NCI-H526 treated with DMSO at 0.1 percent for 48 hours (cell line): ENCODE data around the gene ITGBL1.

Source experiments
- DNase-seq: peaks from one replicate; lab custom pipeline; 2025; lab: John Stamatoyannopoulos, UW

The ITGBL1 gene

DNA sequence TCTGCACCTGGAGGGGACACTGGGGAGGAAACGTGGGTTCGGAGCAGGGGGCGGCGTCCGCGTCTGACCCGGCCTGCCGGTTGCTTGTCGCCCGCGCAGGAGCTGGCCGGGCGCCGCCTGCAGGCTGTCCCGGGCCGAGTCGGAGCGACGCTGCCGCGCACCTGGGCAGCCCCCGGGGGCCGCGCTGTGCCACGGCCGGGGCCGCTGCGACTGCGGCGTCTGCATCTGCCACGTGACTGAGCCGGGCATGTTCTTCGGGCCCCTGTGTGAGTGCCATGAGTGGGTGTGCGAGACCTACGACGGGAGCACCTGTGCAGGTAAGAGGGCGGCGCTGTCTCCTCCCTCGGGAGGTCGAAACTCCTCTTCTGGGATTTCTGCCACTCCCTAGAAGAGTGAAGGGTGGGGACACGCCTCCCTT, 1.3 kb downstream of the ITGBL1 start:
- no peak for DNase-seq

DNA sequence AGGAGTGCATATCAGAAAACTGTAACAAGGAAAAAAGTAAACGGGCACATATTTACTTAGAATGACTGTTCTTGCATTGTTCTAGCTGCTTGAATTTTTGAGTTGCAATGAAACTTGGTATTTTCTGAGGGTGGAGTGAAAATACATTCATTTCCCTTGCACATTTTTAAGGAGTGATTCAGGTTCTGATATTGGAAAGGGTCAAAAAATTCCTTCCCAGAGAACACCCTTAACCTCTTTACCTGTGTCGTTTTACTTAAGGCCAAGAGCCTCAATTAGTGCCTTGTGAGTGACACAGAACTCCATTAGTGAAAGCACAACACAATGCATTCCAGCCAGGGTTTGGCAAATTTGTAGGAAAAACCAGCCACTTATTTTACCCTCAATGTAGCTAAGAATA, 2.3 kb downstream of the ITGBL1 start:
- DNase-seq, result no peak

DNA sequence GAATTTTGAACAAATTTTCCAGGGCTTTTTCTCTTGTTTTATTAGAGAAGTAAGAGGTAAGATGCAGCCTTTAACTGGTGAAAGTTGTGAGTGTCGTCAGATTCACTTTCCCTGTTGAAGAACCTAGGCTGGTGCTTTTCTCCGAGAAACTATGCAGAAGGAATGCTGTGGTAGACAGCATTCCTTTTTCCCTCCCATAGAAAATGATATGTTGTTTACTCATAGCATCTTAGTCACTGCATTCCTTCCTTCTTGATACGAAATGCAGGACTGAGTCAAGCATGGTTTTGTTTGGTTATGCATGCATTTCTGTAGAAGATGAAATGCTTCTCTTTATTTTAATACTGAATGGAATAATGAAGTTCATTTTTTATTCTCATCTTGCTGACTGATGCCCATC, 3.4 kb downstream of the ITGBL1 start:
- DNase-seq, result no peak

DNA sequence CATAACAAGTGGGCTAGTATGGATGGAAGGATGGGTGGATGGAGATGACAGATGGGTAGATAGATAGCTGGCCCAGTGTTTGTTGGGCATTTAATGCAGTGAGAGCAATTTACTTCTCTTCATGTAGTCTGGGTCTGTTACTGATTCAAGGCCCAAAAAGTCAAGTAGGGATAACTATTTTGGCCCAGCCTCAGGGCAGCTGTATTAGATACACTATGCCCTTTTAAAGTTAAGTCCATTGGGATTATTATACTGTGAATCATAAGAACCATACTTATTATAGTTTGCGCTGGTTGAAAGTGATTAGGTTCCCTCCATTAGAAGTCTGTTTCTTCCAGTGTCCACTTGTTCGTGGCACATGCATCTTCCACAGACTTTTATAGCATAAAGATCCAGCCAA, 4.7 kb downstream of the ITGBL1 start:
- no peak for DNase-seq

DNA sequence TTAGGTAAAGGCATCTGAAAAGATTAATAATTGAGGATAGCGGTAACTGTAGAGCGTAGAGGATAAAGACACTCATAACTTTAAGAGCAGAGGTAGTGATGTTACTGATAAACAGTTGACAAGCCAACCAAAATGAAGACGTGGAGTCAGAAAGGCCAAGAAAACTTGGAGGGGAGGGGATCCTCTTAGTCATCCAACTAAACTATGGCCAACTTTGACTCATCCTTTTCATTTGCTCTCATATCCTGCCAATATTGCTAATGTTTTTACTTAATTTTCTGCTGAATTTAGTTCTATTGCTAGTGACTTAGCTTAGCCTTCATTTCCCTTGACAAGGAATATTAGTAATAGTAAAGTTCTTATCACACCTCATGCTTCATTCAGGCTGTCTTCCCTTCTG, 13.4 kb downstream of the ITGBL1 start:
- DNase-seq, result no peak

DNA sequence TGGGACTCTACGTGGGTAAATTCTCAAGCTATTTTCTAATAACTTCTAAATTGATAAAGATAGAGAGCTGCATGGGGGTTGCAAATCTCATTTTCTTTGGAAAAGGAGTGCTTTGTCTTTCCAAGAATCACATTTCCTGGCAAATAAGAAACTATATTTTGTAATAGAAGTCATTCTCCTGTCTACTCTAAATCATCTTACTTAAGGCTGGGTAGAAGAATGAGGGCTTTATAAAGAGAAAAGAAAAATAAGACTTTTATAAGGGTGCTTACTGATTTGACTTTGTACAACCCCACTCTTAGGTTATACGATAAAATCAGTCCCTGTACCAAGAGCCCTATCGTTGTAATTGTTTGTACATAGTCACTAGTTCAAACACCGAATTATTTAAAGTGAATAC, 14.9 kb downstream of the ITGBL1 start:
- DNase-seq, result no peak

DNA sequence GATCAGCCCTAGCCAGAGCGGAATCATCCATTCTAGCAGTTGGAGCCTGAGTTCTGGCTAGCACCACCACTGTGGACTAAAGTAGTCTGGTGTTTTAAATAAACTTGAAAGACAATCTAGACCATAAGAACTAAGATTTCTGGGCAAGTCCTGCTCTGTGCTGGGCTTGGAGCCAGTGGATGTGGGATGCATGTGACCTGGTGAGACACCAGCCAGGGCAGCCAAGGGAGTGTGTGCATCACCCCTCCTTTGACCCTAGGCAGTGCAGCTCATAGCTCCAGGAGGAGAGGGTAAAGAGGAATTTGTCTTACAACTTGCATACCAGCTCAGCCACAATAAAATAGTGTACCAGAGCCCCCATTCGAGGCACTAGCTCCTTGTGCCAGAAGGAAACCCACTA, 21.0 kb downstream of the ITGBL1 start:
- no peak for DNase-seq

DNA sequence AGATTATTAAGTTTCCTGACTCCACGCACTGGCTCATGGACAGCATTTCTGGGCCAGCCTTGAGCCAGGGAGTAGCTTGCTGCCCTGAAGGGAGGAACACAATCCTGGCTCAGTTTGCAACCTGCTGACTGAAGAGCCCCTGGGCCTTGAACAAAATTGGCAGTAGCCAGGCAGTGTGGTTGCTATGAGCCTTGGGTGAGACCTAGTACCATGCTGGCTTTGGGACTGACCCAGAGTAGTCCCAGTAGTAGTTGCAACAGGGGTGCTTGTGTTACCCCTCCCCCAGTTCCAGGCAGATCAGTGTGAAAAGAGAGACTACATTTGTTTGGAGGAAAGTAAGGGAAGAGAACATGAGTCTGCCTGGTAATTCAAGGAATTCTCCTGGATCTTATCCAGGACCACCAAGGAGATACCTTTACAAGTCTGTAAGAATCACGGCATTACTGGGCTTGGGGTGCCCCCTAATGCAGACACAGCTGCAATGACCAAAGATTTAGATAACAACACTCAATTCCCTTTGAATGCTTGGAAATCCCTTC, 22.0 kb downstream of the ITGBL1 start:
- no peak for DNase-seq

DNA sequence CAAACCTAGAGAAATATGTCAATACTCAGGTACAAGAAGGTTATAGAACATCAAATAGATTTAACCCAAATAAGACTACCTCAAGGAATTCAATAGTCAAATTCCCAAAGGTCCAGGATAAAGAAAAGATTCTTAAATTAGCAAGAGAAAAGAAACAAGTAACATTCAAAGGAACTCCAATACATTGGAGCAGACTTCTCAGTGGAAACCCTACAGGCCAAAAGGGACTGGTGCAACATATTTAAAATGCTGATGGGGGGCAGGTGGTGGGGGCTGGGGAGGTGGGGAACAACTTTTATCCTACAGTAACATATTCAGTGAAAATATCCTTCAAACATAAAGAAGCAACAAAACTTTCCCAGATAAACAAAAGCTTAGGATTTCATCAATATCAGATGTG, 23.1 kb downstream of the ITGBL1 start:
- DNase-seq, result no peak

DNA sequence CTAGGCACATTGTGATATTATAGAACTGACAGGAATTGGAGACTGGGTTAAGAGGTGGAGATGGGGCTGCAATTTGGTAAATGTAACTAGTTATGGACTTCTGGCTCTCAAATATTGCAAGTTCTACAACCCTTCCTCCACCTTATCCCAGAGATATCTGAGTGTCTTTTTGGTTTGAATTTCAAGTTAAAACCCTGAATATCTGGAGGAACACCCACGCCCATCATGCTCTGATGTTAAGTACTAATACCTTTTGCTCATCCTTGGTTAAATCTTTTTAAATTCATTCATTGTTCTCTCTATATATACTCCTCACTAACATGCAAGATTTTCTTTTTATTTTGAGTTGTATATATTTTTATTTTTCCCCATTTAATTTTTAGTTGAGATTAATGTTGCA, 28.9 kb downstream of the ITGBL1 start:
- DNase-seq, result no peak

DNA sequence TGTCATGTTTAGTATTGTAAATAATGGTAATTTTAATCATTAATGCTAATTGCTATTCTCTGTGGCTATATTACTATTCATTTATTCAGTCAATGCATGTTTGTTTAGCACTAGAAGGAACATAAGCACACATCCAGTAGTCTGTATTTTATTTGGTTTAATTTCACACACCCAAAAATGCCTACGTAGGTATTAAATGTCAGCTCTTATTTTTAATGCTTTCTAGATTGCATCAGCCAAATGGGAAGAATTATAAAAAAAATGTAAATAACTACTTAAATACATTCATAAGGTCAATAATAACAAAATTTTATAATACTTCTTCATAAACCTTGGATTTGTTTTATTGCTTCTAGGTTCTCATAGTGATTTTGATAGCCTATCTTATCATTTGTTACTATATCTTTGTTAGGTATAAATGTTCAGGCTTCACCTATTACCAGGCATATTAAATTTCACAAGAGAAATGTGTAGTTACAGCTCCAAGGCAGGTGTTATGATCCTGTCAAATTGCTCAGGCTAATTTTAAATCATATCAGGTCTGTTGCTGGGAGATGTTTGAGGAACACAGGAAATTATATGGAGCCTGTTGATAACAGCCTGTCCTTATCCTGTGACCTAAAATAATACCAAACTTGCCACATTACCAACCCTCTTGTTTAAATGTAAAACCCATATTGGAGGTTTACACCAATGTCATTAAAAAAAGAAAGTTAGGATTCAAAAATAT, 34.4 kb downstream of the ITGBL1 start:
- no peak for DNase-seq

DNA sequence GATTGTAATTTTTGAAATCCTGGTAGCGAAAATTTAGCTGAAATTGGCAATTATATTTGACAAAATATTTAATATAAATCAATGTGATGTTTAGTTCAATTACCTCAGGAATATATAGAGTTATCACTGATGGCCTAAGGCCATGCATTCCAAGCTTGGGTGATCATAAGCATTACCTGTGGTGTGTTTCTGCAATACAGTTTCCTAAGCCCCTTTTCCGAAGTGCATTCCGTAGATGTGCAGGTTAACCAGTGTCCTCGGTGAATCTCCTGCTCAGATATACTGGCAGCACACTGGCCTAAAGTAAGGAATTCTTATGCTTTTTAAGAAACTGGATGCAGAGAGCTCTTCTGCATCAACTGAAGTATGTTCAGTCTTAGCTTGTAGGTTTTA, 35.0 kb downstream of the ITGBL1 start:
- DNase-seq, result no peak

DNA sequence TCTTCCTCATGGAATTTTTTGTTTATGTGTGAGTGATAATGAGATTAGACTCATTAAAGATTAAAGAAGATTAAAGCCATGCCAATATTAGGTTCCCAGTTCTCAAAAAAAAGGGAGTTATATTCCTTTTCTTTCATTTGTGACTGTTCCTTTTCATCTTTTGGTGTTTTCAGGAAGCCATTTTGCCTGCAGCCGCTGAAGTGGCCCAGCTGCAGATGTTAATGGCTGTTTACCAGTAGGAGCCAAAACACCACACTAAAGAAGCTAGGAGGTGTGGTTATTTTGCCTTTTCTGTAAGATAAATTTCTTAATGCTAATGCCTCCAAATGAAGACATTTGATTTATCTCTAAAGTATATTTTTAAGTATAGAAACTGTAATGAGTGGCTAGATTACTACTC, 36.3 kb downstream of the ITGBL1 start:
- no peak for DNase-seq

DNA sequence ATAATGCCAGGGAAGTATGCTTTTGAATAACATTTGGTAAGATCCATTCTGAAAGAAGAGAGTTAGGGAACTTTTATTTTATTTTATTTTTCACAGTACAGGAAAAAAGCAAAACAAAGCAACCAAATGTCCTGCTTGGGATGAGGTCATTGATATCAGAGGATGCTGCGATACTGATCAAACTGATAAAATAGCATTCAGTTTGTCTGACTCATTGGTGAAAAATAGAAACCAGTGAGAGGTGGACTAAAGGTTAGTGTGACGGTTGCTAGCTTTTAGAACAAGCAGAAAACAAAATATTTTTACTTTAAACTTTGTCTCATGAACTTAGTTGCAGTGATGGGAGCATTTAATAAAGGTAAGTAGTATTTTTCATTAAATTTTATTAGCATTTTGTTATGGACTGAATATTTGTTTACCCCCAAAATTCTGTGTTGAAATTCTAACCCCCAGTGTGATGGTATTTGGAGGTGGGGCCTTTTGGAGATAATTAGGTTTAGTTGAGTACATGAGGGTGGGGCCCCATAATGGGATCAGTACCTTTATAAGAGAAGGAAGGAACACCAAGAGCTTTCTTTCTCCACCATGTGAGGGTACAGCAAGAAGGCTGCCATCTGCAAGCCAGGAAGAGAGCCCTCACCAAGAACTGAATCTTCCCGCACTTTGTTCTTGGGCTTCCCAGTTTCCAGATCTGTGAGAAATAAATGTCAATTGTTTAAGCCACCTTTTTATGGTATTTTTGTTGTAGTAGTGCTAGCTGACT, 37.3 kb downstream of the ITGBL1 start:
- no peak for DNase-seq

DNA sequence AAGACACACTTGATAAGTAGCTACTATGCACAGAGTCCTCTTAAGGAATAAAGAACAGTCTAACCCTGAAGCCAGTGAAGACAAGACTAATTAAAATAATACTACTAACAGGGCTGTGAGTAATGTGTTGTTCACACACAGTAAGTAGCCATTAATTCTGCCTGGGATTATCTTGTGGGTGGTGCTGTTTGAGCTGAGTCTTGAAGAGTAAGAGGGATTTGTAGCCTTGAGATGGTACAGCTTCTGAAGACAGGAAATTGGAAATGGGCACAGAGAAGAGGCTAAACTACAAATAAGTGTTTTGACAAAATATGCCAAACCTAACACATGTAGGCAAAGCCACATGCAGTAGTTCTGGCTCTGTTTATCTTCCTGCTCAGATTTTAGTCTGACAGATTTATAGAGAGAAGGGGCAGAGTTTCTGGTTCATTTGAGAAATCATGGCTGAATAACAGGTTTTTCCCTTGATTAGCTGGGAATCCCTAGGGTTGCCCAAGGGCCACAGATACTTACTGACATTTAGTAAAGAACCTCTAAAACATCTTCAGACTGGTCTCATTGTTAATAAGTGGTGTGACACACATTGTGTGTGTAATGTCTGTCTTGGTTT, 38.0 kb downstream of the ITGBL1 start:
- no peak for DNase-seq

DNA sequence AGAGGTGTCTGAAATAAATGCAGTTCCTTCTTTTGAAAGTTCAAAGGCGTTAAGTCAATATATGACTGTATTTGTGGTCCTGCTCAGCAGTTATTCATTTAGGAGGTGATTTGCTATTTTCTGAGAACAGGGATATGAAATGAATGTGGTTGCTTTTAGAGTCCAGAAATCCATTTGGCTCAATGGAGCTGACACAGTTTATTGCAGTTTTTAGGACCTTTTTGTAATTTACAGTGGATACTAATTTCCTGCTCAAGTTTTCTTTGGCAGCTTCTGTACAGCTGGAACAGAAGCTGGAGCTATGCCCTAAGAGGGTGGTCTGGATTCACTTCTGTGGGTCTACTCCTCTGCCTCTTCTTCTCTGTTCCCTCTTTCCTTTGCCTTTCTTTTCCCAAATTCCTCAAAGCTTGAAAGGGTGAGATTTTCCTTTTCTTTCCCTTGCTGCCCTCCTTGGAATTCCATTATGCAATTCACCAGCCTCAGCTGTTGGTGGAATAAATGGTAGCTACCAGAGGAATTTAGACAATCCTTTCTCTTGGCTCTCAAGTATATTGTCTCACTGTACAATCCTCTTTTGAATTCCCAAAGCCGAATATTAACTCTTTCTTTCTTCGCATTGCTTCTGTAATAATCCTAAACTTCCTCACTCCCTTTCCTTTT, 39.9 kb downstream of the ITGBL1 start:
- DNase-seq, result no peak

DNA sequence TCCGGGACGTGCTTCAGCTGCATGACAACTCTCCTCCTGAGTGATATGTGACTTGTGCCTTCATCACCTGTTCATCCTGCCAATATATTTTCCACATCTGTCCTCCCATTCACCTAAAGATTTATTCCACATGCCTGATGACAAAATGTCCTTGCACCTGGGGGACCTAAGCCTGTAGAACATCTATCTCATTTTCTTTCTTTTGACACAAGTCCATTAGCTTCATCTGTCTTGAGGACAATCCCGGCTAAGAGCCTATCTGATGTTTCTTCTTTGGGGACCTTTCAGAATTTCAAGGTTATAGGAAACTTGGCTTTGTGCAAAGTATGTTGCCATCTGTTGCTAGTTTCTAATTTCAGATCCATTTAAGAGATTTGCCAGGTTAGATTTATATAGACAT, 41.1 kb downstream of the ITGBL1 start:
- DNase-seq, result no peak

DNA sequence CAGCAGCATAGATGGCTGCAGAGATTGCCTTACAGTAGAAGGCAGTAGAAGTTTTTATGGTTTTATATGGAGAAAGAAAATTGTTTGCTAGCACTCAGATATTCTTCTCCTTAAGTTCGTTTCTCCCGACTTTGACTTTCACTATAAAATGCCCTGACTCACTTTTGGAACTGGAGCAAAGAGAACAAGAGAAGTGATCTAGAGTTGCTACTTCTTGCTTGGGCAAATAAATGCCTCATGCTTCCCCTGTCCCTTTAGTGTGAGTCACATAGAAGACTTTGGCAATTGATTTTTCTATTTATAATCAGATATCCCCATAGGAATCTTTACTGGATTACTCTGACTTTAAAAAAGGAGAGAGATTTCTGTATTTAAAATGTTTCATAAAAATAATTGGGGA, 46.9 kb downstream of the ITGBL1 start:
- DNase-seq, result no peak

DNA sequence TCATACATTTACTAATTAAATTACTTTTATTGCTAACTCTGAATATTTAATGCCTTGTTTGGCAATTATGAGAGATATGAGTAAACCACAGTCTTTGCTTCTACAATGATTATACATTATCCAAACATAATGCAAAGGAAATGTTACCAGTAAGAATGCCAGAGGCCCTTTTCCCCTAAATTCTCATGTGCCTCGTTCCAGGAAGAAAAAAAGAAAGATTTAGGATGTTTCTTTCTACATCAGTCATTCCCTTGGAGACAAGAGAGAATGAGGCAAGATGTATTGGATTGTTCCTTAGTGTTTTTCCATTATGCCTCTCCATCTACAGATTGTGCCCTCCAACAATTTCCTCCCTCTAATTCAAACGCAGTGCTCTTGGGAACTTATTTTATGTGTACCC, 50.1 kb downstream of the ITGBL1 start:
- DNase-seq, result no peak

DNA sequence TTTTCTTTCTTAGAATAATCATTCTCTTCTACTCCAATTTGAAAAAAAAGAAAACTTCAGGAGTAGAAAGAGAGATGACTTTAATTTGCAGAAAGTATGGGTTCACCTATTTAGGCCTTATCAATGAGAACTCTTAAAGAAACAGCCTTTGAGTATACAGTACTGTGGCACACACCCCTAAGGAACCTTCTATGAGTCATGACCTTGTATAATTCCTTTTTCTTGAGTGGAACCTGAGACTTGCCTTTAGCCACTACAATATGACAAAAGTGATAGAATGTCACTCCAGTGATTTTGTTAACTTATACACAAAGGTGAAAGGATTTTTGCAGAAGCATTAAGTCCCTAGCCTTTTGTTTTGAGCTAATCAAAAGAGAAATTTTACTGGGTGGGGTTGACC, 58.7 kb downstream of the ITGBL1 start:
- no peak for DNase-seq

DNA sequence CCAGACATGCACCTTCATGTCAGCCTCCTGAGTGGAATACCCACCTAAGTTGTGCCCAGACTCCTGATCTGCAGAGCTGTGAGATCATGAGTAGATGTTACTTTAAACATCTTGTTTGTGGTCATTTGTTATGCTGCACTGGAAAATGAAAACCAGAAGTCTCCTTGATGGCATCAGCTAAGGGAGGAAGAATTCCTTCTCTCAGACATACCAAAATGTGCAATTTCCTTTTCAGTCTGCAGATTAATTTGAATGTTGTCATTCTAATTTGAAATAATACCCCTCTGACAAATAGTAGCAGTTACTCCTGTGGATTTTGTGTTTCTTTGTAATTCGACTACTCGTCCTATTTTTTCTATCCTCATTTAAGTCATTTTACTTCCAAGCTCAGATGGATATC, 59.3 kb downstream of the ITGBL1 start:
- DNase-seq, result no peak

DNA sequence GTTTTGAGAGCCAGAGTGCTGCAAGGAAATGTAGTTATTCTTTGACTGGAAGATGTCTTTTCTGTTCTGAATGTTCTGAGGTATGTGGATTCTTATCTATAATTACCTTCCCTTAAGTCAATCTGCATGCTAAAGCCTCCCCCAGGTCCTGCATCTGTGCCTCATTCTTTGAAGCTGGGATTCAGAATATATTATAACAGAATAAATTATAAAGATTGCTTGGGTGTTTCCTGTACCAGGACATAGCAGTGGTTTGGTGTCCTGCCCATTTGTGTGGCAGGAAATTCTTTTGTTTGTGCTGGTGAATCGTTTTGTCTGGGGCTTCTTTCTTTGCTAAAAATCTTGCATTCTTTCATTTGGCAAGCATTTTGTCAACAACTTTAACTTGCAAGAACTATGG, 60.2 kb downstream of the ITGBL1 start:
- no peak for DNase-seq

DNA sequence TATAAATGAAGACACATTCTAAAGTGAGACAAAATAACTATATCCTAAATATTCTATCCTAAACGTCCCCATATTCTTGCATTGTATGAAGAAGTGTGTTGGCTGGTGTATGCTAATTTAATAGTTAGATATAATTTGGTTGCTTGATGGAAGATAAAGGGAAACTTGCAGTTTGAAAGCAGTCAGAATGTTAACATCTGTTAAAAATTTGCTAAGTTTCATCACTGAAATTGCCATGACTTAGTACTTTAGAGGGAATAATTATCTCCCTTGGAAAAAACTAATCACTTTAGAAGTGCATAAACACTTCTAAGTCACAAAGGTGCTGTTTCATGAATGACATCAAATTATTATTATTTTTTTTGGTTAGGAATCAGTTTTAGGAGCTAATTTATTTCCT, 61.6 kb downstream of the ITGBL1 start:
- no peak for DNase-seq
